Measurements from ENCODE around the gene ORMDL1. TPM values are rescaled to one million over a fixed set of nuclear protein-coding genes. Genes with fewer than 3 reads are reported as not detected.

ORMDL1 gene
- total RNA-seq, 1 experiment from 2014 or later: 83.0 TPM

DNA sequence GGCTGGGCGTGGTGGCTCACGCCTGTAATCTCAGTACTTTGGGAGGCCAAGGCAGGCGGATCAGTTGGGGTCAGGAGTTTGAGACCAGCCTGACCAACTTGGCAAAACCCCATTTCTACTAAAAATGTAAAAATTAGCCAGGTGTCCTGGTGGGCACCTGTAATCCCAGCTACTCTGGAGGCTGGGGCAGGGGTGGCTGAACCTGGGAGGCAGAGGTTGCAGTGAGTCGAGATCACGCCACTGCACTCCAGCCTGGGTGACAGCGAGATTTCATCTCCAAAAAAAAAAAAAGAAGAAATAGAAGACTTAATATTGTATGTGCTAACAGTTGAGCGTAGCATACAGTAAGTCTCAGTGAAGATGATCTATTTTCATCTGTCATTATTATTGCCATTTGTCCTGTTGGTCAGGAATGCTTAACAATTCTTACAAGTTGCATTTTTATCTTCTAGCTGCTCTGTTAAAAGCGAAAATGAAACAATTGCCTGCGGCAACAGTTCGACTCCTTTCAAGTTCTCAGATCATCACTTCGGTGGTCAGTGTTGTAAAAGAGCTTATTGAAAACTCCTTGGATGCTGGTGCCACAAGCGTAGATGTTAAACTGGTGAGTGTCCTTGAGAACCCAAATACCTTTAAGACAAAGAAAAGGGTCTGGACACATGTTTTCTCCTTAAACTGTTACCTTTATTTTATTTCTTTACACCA is 7.4 kb upstream of the ORMDL1 start:
- Mint-ChIP-seq H3K4me3 (ENCODE audit: unreplicated experiment) (peak overlapping the region; percentile 60), H3K9me3 (ENCODE audit: unreplicated experiment) (no peaks in the 10 kb centered on the region), H3K4me1 (ENCODE audit: insufficient read depth, unreplicated experiment) (peaks cover 17% of the 10 kb centered on the region), H3K27ac (ENCODE audit: low read depth, unreplicated experiment) (peak overlapping the region; percentile 25), H3K27me3 (ENCODE audit: insufficient read depth, unreplicated experiment) (no peaks in the 10 kb centered on the region), H3K36me3 (ENCODE audit: insufficient read depth, unreplicated experiment) (peaks cover 44% of the 10 kb centered on the region)
- no TSS peak for BruUV-seq (replicated peaks)
- TF ChIP-seq, protein P1, sequence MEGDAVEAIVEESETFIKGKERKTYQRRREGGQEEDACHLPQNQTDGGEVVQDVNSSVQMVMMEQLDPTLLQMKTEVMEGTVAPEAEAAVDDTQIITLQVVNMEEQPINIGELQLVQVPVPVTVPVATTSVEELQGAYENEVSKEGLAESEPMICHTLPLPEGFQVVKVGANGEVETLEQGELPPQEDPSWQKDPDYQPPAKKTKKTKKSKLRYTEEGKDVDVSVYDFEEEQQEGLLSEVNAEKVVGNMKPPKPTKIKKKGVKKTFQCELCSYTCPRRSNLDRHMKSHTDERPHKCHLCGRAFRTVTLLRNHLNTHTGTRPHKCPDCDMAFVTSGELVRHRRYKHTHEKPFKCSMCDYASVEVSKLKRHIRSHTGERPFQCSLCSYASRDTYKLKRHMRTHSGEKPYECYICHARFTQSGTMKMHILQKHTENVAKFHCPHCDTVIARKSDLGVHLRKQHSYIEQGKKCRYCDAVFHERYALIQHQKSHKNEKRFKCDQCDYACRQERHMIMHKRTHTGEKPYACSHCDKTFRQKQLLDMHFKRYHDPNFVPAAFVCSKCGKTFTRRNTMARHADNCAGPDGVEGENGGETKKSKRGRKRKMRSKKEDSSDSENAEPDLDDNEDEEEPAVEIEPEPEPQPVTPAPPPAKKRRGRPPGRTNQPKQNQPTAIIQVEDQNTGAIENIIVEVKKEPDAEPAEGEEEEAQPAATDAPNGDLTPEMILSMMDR (IDR thresholded peaks at IDR 0.05; ENCODE audit: unreplicated experiment): no peak
- intact Hi-C loops (cut with micrococcal nuclease): loop anchor here (10.0 kb wide), 1 partner anchor 143 kb away; no protein-coding TSS in a partner anchor
- peak; percentile 35 for DNase-seq (ENCODE audit: unreplicated experiment)
- ChIA-PET CTCF (interaction anchor here (0.9 kb wide), 1 partner anchor 280 kb away, joined by 4 read pairs; no protein-coding TSS in a partner anchor), POLR2A (interaction anchor here (0.7 to 2.5 kb wide), 2 partner anchors 28 to 281 kb away, joined by 3 to 11 read pairs; partner anchors contain the start of gene OSGEPL1)

DNA sequence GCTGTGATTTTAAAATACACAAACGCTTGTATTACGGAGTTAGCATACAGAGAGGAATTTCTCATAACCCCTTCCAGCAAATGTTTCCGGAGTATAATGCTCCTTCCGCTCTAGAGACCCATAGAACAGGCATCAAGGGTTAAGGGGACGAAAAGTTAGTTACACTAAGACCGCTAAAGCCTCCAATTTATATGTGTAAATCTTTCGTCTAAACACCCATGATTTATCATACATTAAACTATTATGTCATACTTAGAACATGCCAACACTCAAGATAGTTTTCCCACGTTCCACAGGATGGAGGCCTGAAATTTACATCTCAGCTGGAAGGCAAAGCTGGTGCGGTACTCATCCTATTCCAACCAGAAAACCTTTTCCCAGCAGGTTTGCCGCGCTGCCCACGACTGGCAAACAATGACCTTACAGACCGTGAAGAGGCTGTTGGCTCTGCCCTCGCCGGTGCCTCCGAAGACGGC is 650 bp downstream of the ORMDL1 start:
- Mint-ChIP-seq H3K36me3 (ENCODE audit: insufficient read depth, unreplicated experiment) (peaks cover 61% of the 10 kb centered on the region), H3K9me3 (ENCODE audit: unreplicated experiment) (no peaks in the 10 kb centered on the region), H3K4me3 (ENCODE audit: unreplicated experiment) (peak overlapping the region; percentile 90), H3K27ac (ENCODE audit: low read depth, unreplicated experiment) (peak overlapping the region; percentile 73), H3K4me1 (ENCODE audit: insufficient read depth, unreplicated experiment) (peaks cover 41% of the 10 kb centered on the region), H3K27me3 (ENCODE audit: insufficient read depth, unreplicated experiment) (no peaks in the 10 kb centered on the region)
- TF ChIP-seq, protein P1 (IDR thresholded peaks at IDR 0.05; ENCODE audit: unreplicated experiment): no peak
- intact Hi-C loops (cut with micrococcal nuclease): loop anchor here (5.0 kb wide), 1 partner anchor 121 kb away; the partner anchor contains the start of gene ASNSD1
- CTCF ChIA-PET: interaction anchor here (0.5 to 0.9 kb wide), 5 partner anchors 11 to 123 kb away, joined by 3 to 6 read pairs (median 4); no protein-coding TSS in a partner anchor
- no TSS peak for BruUV-seq (replicated peaks)
- POLR2A ChIA-PET: interaction anchor here (0.6 to 8.2 kb wide), 10 partner anchors 9 to 869 kb away, joined by 3 to 86 read pairs (median 4); partner anchors contain the start of genes ASNSD1 and OSGEPL1
- no peak for DNase-seq (ENCODE audit: unreplicated experiment)

DNA sequence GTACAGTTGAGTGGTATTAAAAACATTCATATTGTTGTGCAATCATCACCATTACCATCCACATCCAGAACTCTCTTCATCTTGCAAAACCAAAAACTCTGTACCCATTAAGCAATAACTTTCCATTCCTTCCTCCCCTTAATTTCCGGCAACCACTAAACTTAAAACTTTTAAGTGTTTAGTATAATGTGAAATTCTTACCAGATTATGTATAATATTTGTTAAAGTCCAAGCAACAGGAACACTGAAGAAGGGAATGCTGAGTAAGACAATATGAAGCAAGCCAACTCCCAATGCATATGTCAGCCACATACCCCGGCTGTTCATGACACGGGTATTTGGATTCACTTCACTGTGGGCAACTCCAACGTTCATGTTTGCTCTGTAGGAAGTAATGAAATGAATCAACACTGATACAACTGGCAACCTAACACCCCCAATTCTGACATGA is 1.9 kb downstream of the ORMDL1 start:
- H3K4me3 Mint-ChIP-seq (ENCODE audit: unreplicated experiment): peak overlapping the region; percentile 90
- TF ChIP-seq, protein P1 (IDR thresholded peaks at IDR 0.05; ENCODE audit: unreplicated experiment): no peak
- no peaks in the 10 kb centered on the region for H3K9me3 Mint-ChIP-seq (ENCODE audit: unreplicated experiment)
- no TSS peak for BruUV-seq (replicated peaks)
- DNase-seq (ENCODE audit: unreplicated experiment): peak; percentile 41
- ChIA-PET CTCF (no interaction called here), POLR2A (interaction anchor here (8.2 kb wide), 1 partner anchor 19 kb away, joined by 86 read pairs; the partner anchor contains the start of gene OSGEPL1)
- intact Hi-C loops (cut with micrococcal nuclease): loop anchor here (5.0 kb wide), 1 partner anchor 120 kb away; the partner anchor contains the start of gene ASNSD1
- peaks cover 62% of the 10 kb centered on the region for H3K36me3 Mint-ChIP-seq (ENCODE audit: insufficient read depth, unreplicated experiment)
- no peaks in the 10 kb centered on the region for H3K27me3 Mint-ChIP-seq (ENCODE audit: insufficient read depth, unreplicated experiment)
- H3K4me1 Mint-ChIP-seq (ENCODE audit: insufficient read depth, unreplicated experiment): peaks cover 35% of the 10 kb centered on the region
- H3K27ac Mint-ChIP-seq (ENCODE audit: low read depth, unreplicated experiment): peak overlapping the region; percentile 73

DNA sequence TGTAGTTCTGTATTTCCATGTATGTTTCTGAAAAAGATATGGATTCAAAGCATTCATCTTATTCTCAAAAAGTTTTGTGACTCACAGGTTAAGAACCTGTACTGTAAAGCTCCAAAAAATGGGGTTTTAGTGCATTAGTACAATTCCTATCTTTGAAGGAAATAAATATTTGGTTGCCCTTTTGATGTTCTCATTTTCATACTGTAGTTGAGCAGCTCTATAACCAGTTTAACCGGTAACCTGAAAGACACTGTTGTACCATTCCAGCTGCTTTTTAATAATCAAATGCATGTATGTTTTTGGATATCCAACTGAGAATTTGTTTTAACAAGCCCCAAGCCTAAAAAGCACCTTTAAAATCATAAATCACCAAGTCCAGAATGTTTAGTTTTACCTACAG is 11.9 kb downstream of the ORMDL1 start:
- no peak for DNase-seq (ENCODE audit: unreplicated experiment)
- Mint-ChIP-seq H3K36me3 (ENCODE audit: insufficient read depth, unreplicated experiment) (peaks cover 82% of the 10 kb centered on the region), H3K4me3 (ENCODE audit: unreplicated experiment) (no peak overlapping the region), H3K27ac (ENCODE audit: low read depth, unreplicated experiment) (no peak overlapping the region), H3K9me3 (ENCODE audit: unreplicated experiment) (no peaks in the 10 kb centered on the region), H3K27me3 (ENCODE audit: insufficient read depth, unreplicated experiment) (no peaks in the 10 kb centered on the region), H3K4me1 (ENCODE audit: insufficient read depth, unreplicated experiment) (no peaks in the 10 kb centered on the region)
- intact Hi-C loops (cut with micrococcal nuclease): no loop called here
- ChIA-PET CTCF (interaction anchor here (0.5 to 3.0 kb wide), 4 partner anchors 9 to 57 kb away, joined by 3 to 17 read pairs (median 4); partner anchors contain the start of genes ORMDL1, OSGEPL1 and PMS1), POLR2A (interaction anchor here (1.1 kb wide), 1 partner anchor 10 kb away, joined by 6 read pairs; the partner anchor contains the start of gene OSGEPL1)
- no TSS peak for BruUV-seq (replicated peaks)
- TF ChIP-seq, protein P1 (IDR thresholded peaks at IDR 0.05; ENCODE audit: unreplicated experiment): no peak
